MM.1S (cell line): Measurements from ENCODE around the gene TXN2.
"Not testable (repeated sequence)": the region's sequence is repeated elsewhere in the genome, so short reads cannot be mapped to it uniquely, and the experiment has no call there.

Experiments used
- DNase-seq: peaks from one replicate; pipeline ENCODE4 v3.0.0-alpha.2; 2015
- H2AFZ ChIP-seq: fragments of 300-600 bp; sonication (generic); 2 replicates; pipeline ENCODE4 v1.6.0; 2016; ENCODE audit warnings: antibody characterized with exemption, low read length
- H3F3A ChIP-seq: fragments of 300-600 bp; sonication (generic); 2 replicates; pipeline ENCODE4 v1.6.1; 2016; ENCODE audit warnings: mild to moderate bottlenecking, antibody characterized with exemption, low read length, moderate library complexity, mixed read lengths; ENCODE audit not compliant: insufficient read depth
- H3K27ac ChIP-seq: fragments of 300-600 bp; sonication (generic); 2 replicates; pipeline ENCODE4 v1.5.1; 2016; ENCODE audit warnings: mild to moderate bottlenecking, low read length
- H3K27me3 ChIP-seq: fragments of 300-600 bp; sonication (generic); replicated peaks from 2 replicates; pipeline ENCODE4 v1.6.0; 2016; ENCODE audit warnings: low read length; ENCODE audit not compliant: insufficient read depth
- H3K36me3 ChIP-seq: fragments of 300-600 bp; sonication (generic); replicated peaks from 2 replicates; pipeline ENCODE4 v1.6.1; 2016; ENCODE audit warnings: mild to moderate bottlenecking, low read length, mixed read lengths; ENCODE audit not compliant: insufficient read depth
- H3K4me1 ChIP-seq: fragments of 300-600 bp; sonication (generic); 2 replicates; pipeline ENCODE4 v1.6.1; 2016; ENCODE audit warnings: low read length, mixed read lengths
- H3K4me2 ChIP-seq: fragments of 300-600 bp; sonication (generic); 2 replicates; pipeline ENCODE4 v1.6.0; 2016; ENCODE audit warnings: low read depth, low read length
- H3K4me3 ChIP-seq: fragments of 300-600 bp; sonication (generic); 2 replicates; pipeline ENCODE4 v1.5.1; 2016; ENCODE audit warnings: low read length, mixed read lengths
- H3K79me2 ChIP-seq: fragments of 300-600 bp; sonication (generic); 2 replicates; pipeline ENCODE4 v1.6.1; 2016; ENCODE audit warnings: mixed run types, low read length, mixed read lengths
- H3K9ac ChIP-seq: fragments of 300-600 bp; sonication (generic); 2 replicates; pipeline ENCODE4 v1.6.1; 2016; ENCODE audit warnings: low read length, mixed read lengths
- H3K9me2 ChIP-seq: fragments of 300-600 bp; sonication (generic); replicated peaks from 2 replicates; pipeline ENCODE4 v1.6.1; 2016; ENCODE audit warnings: mild to moderate bottlenecking, low read length, mixed read lengths; ENCODE audit not compliant: insufficient read depth
- H3K9me3 ChIP-seq: fragments of 300-600 bp; sonication (generic); replicated peaks from 2 replicates; pipeline ENCODE4 v1.6.1; 2016; ENCODE audit warnings: mild to moderate bottlenecking, low read length, mixed read lengths; ENCODE audit not compliant: insufficient read depth
- H4K20me1 ChIP-seq: fragments of 300-600 bp; sonication (generic); 2 replicates; pipeline ENCODE4 v1.6.1; 2016; ENCODE audit warnings: mild to moderate bottlenecking, low read length, moderate library complexity, mixed read lengths; ENCODE audit not compliant: insufficient read depth
- CTCF ChIP-seq: fragments of 300-600 bp; sonication (generic); IDR thresholded peaks from 2 replicates; pipeline ENCODE4 v1.5.1; 2016; ENCODE audit warnings: antibody characterized with exemption, low read length, mixed read lengths
- EZH2 ChIP-seq: fragments of 300-600 bp; sonication (generic); optimal IDR thresholded peaks from 2 replicates; pipeline ENCODE3; 2017; ENCODE audit warnings: low read depth, mild to moderate bottlenecking, antibody characterized with exemption, low read length, mixed read lengths
- EZH2phosphoT487 ChIP-seq: fragments of 300-600 bp; sonication (generic); IDR thresholded peaks from 2 replicates; pipeline ENCODE4 v1.6.1; 2018; ENCODE audit warnings: antibody characterized with exemption, low read length

TXN2 gene

GRCh38 chr22:36522662-36523061 is 41.2 kb upstream of the TXN2 start:
- no peaks in the 10 kb centered on the region for H3K9me3 ChIP-seq
- H2AFZ ChIP-seq: no peak overlapping the region
- no peak overlapping the region for H3K9ac ChIP-seq
- peaks cover 5% of the 10 kb centered on the region; the same call in 1 of the 2 replicates for H4K20me1 ChIP-seq
- H3K27me3 ChIP-seq: no peaks in the 10 kb centered on the region
- H3K4me1 ChIP-seq: peaks cover 18% of the 10 kb centered on the region
- H3F3A ChIP-seq: no peaks in the 10 kb centered on the region
- no peak overlapping the region for H3K4me3 ChIP-seq
- TF ChIP-seq EZH2 (no peak), CTCF (no peak), EZH2phosphoT487 (no peak)
- peaks cover 60% of the 10 kb centered on the region for H3K36me3 ChIP-seq
- no peak overlapping the region for H3K4me2 ChIP-seq
- no peak for DNase-seq
- H3K9me2 ChIP-seq: no peaks in the 10 kb centered on the region
- H3K27ac ChIP-seq: no peak overlapping the region
- H3K79me2 ChIP-seq: peaks cover 80% of the 10 kb centered on the region

- Histone ChIP-seq H3K4me2 (no peak overlapping the region), H3F3A (no peaks in the 10 kb centered on the region), H3K36me3 (peaks cover 72% of the 10 kb centered on the region), H4K20me1 (no peaks in the 10 kb centered on the region), H3K9ac (no peak overlapping the region), H3K4me3 (no peak overlapping the region), H3K79me2 (peaks cover 71% of the 10 kb centered on the region), H2AFZ (no peak overlapping the region), H3K27ac (no peak overlapping the region), H3K27me3 (no peaks in the 10 kb centered on the region), H3K9me3 (no peaks in the 10 kb centered on the region), H3K9me2 (no peaks in the 10 kb centered on the region), H3K4me1 (peaks cover 12% of the 10 kb centered on the region)
- TF ChIP-seq EZH2 (no peak), EZH2phosphoT487 (no peak), CTCF (no peak)
- DNase-seq: no peak
These were observed 39.0 kb upstream of the TXN2 start for GRCh38 chr22:36520423-36520822.

DNA sequence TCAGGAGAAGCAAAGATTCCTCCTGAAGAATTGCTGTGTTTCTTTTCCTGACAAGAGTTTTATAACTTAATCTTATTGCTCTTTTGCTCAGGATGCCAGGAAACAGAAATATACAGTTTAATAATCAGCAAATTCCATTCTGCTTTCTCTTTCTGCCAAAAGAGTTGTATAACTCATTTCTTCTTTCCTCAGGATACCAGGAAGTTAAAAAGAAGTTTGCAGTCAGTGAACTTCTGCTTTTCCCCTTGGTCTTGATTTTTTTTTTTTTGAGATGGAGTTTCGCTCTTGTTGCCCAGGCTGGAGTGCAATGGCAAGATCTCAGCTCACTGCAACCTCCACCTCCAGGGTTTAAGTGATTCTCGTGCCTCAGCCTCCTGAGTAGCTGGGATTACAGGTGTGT is 38.5 kb upstream of the TXN2 start:
- H3K9ac ChIP-seq: not testable (repeated sequence)

DNA sequence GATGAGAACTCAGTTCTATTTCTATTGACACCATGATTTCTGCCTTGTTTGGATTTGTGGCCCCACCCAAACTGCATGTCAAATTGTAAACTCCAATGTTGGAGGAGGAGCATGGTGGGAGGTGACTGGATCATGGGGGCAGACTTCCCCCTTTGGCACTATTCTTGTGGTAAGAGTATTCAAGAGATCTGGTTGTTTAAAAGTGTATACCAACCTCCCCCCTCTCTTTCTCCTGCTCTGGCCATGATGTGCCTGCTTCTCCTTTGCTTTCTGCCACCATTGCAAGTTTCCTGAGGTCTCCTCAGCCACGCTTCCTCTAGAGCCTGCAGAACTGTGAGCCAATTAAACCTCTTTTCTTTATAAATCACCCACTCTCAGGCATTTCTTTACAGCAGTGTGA is 33.3 kb upstream of the TXN2 start:
- Histone ChIP-seq H3K4me3 (no peak overlapping the region), H3F3A (peaks cover 31% of the 10 kb centered on the region), H3K9me3 (no peaks in the 10 kb centered on the region), H3K9me2 (no peaks in the 10 kb centered on the region), H3K79me2 (peaks cover 25% of the 10 kb centered on the region), H3K27ac (no peak overlapping the region), H3K4me1 (peaks cover 8% of the 10 kb centered on the region), H3K4me2 (no peak overlapping the region), H4K20me1 (no peaks in the 10 kb centered on the region), H3K36me3 (peaks cover 65% of the 10 kb centered on the region), H3K9ac (no peak overlapping the region), H3K27me3 (no peaks in the 10 kb centered on the region), H2AFZ (no peak overlapping the region)
- TF ChIP-seq EZH2phosphoT487 (no peak), CTCF (no peak)
- DNase-seq: no peak

More for the DNA sequence above, 38.5 kb upstream of the TXN2 start:
- H3K9me2 ChIP-seq, DNase-seq, H3K27me3 ChIP-seq, H2AFZ ChIP-seq, H3K9me3 ChIP-seq, H3K27ac ChIP-seq, H4K20me1 ChIP-seq, H3K4me3 ChIP-seq, H3F3A ChIP-seq, H3K4me2 ChIP-seq: not testable (repeated sequence)
- Histone ChIP-seq H3K79me2 (peaks cover 66% of the 10 kb centered on the region), H3K4me1 (peaks cover 12% of the 10 kb centered on the region), H3K36me3 (peaks cover 70% of the 10 kb centered on the region)
